Vagina (tissue), 2 donors: ENCODE data around the gene CXXC4.

Source experiments
- CTCF ChIP-seq, 3 experiments: fragments of 450-650 bp in 2 of 3; fragments of 200-600 bp in 1 of 3; sonication (generic) in 1 of 3; IDR thresholded peaks; one replicate each; pipeline ENCODE4 v1.5.1; 2017 to 2019; ENCODE audit warnings: antibody characterized with exemption in 3 of 3, mild to moderate bottlenecking in 2 of 3, moderate library complexity in 2 of 3
- POLR2A ChIP-seq, 2 donors: fragments of 450-650 bp; IDR thresholded peaks; one replicate each; pipeline ENCODE4 v1.6.1; 2017; ENCODE audit warnings: antibody characterized with exemption in 2 of 2, mild to moderate bottlenecking in 2 of 2, moderate library complexity in 2 of 2
- POLR2AphosphoS5 ChIP-seq, 2 donors: sonication (generic); formaldehyde crosslinking; IDR thresholded peaks; one replicate each; pipeline ENCODE4 v1.9.0; 2017; ENCODE audit warnings: antibody characterized with exemption in 2 of 2, mild to moderate bottlenecking in 2 of 2, low read depth in 1 of 2; ENCODE audit not compliant: insufficient read depth in 1 of 2

GRCh38 chr4:104462641-104463040 lies 32.1 kb downstream of the CXXC4 start:
- TF ChIP-seq CTCF (IDR thresholded peaks at IDR 0.05) (no peak), POLR2A (IDR thresholded peaks at IDR 0.05) (no peak), POLR2AphosphoS5 (IDR thresholded peaks at IDR 0.05; ENCODE audit: insufficient read depth in 1 of 2, low read depth in 1 of 2) (no peak)
